Heart left ventricle (tissue), 13 donors: ENCODE measurements around the gene LAMA4.

Source experiments
- CTCF ChIP-seq, 12 donors: fragments of 200-600 bp; sonication (generic) in 4 of 12; IDR thresholded peaks; one replicate each; pipeline versions ENCODE4 v1.5.0 to v1.8.0; 2018 to 2022; ENCODE audit warnings: antibody characterized with exemption in 12 of 12, mild to moderate bottlenecking in 5 of 12
- POLR2A ChIP-seq, 2 donors: fragments of 450-650 bp; IDR thresholded peaks; one replicate each; pipeline ENCODE4 v1.6.1; 2017; ENCODE audit warnings: antibody characterized with exemption in 2 of 2, mild to moderate bottlenecking in 2 of 2, moderate library complexity in 2 of 2
- donor health status: ischemic (EF 13 %, LVEDD 7.1; RV severe dilation, severe dysfunction).
- donor health status: DM: no; HTN: yes; CAD: no.
- donor health status: DM: no; HTN: no; CAD: no.
- donor health status: ischemic (EF 25% LVEDD 6.9; RV normal size, moderate dysfunction).
- donor health status: ischemic (EF 25% LVEDD 5.7; RV mildly dilated, moderate dysfunction).
- donor health status: ischemic (EF 35%, LVEDD 5.7; RV mildly dilated, moderate dysfunction).
- donor health status: nonischemic (EF 11% LVEDD 7.7; RV severe dilation, severe dysfunction).
- donor health status: DM: yes; HTN: yes; CAD: no.
- donor health status: PGD.
- donor health status: ischemic (EF 29% LVEDD 5.4; RV normal size, mild dysfunction).
- donor health status: nonischemic (EF 23%, LVEDD 6.1; RV moderate dilation, normal function).

DNA sequence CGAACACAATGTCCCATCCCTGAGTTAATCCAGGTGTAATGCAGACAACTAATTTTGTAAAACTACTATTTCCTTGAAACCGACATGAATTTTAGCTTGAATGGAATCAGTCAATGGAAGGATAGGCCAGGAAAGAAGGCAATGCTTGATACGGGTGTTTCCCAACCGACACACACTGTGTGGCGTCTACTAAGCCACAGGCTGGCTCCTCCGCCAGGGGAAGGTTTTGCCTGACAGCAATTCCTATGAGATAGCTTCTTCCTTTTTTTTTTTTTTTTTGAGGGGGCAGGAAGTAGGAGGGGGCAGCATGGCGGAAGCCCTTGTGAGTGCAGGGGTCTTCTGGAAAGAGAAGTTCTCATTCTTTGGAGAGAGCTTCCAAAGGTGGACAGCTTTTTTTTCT, 12.0 kb upstream of the LAMA4 start:
- no peak for TF ChIP-seq CTCF (IDR thresholded peaks at IDR 0.05)
- TF ChIP-seq POLR2A (IDR thresholded peaks at IDR 0.05) = no peak
